ENCODE results near the gene DNAH3.
"Not testable (repeated sequence)": the region's sequence is repeated elsewhere in the genome, so short reads cannot be mapped to it uniquely, and the experiment has no call there.

Gene DNAH3, protein sequence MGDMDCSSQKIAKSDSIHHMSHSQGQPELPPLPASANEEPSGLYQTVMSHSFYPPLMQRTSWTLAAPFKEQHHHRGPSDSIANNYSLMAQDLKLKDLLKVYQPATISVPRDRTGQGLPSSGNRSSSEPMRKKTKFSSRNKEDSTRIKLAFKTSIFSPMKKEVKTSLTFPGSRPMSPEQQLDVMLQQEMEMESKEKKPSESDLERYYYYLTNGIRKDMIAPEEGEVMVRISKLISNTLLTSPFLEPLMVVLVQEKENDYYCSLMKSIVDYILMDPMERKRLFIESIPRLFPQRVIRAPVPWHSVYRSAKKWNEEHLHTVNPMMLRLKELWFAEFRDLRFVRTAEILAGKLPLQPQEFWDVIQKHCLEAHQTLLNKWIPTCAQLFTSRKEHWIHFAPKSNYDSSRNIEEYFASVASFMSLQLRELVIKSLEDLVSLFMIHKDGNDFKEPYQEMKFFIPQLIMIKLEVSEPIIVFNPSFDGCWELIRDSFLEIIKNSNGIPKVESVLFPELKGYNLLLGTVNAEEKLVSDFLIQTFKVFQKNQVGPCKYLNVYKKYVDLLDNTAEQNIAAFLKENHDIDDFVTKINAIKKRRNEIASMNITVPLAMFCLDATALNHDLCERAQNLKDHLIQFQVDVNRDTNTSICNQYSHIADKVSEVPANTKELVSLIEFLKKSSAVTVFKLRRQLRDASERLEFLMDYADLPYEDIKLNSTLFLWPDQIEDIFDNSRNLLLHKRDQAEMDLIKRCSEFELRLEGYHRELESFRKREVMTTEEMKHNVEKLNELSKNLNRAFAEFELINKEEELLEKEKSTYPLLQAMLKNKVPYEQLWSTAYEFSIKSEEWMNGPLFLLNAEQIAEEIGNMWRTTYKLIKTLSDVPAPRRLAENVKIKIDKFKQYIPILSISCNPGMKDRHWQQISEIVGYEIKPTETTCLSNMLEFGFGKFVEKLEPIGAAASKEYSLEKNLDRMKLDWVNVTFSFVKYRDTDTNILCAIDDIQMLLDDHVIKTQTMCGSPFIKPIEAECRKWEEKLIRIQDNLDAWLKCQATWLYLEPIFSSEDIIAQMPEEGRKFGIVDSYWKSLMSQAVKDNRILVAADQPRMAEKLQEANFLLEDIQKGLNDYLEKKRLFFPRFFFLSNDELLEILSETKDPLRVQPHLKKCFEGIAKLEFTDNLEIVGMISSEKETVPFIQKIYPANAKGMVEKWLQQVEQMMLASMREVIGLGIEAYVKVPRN (N-terminal part only)

DNA sequence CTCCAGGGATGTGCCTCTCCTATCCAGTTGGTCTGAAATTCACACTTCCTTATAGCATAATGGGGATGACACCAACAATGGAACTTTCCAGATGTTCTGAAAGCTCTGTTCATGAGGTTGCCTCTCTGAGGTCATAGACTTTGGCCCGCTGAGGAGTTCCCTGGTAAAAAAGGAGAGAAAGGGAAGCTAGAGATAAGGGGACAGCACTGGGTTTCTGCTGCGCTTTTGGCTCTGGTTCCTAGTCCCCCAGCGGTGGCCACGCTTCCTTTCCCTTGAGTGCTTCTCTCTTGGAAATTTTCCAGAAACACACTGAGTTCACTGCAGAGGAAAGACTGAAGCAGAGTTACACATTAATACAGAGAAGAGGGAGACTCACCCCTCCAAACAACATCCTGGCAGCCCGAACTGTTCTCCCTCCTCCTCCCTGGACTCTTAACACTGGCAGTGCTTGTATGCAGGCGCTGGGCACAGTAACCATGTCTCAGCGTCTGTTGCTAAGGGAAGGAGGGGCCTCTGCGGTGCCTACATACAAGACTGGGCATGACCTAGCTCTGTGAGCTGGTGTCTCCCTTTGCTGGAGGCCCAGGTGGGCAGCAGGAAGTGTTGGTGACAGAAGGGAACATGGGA is at the start of gene DNAH3:
Gene DNAH3, minus strand, starts transcription at position 472 of the 627 bp plus-strand sequence. CDS start 527 bp downstream, outside the sequence.
- no peak for DNase-seq

DNA sequence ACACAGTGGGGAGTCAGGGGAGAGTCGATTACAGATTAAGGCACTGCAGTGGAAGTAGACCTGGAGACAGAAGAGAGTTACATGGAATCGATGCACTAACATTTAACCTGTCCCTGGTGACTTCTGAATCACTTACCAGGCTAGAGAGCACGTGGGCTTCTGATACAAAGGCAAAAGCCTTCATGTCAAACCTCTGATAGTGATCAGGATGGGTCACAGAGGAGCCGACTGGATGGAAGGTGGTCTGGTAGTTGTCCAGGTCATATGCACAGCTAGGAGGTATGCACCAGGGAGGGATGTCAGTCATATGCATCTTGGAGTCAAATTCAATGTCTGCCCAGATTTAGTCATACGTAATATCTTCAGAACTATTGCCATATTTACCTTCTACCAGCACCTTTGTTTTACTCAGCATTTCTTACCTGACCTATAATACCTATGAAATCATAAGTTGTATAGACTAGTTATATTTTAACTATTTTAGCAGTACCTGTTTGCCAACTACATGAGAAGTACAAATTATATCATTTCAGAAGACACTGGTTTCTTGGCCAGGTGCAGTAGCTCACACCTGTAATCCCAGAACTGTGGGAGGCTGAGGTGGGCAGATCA is 49.1 kb upstream of the DNAH3 start:
- DNase-seq = no peak

DNA sequence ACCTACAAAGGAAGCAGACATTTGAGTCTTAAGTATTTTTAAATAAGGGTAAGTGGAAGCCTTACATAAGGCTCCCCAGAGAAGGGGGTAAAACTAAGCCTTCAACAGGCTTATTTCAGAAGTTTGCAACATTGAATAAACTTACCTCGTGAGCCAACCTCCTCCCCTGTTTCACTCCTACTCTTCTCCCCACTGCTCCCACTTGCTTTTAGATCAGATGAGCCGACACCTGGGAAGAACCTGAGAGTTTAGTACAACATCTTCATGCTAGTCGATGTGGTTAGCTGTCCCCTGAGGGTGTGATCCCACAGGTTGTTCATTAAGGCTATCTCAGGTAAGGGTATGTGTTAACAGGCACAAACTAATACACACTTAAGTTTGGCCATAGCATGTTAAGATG is 47.0 kb upstream of the DNAH3 start:
- DNase-seq = no peak

DNA sequence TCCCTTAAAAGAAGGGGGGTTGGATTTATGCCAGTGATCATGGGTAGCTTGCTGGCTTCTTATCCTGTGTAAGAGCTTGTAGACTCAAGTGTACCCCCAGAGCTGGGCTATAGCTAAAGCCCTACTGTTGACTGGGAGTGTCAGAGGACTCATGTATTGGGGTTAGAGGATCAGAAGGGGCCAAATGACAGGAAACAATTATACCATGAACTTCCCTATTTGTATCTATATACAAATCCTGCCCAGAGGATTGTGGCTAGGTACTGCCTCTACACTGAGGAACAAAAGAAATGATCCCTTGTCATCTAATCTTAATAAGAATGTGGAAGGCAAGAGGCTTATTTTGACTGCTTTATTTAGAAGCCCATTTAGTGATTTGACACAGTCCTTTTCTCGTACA is 46.5 kb upstream of the DNAH3 start:
- peak in 1 of 2 donors; percentile 27 for DNase-seq

DNA sequence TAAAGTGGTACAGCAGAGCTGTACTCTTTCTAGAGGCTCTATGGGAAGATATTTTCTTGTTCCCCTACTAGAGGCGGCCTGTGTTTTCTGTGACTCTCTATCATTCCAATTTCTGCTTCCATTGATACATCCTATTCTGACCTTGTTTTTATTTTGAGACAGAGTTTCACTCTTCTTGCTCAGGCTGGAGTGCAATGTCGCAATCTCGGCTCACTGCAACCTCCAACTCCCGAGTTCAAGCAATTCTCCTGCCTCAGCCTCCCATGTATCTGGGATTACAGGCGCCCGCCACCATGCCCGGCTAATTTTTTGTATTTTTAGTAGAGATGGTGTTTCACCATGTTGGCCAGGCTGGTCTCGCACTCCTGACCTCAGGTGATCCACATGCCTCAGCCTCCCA is 44.7 kb upstream of the DNAH3 start:
- DNase-seq = not testable (repeated sequence)

DNA sequence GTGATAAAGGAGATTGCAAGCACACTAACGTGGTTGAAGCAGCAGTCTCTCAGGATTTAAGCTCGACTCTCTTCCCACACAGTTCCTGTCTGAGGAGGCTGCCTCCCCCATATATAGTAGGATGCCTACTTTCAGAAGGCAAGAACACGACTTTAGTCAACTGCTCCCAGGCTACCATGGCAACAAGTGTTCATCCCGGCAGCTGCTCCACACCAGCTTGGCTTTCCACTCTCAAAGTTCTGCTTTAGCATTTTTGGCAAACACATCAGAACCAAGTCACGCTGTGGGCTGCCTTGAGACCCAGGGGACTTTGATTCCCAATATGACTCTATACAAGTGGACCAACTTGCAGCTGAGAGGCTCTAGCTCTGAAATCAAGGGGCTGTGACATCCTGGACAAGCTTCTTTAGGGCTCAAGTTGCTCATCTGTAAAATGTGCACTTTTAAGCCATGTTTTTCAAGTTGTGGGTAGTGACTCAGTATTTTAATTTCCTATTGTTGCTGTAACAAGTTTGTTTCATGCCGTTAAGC is 44.2 kb upstream of the DNAH3 start:
- no peak for DNase-seq

DNA sequence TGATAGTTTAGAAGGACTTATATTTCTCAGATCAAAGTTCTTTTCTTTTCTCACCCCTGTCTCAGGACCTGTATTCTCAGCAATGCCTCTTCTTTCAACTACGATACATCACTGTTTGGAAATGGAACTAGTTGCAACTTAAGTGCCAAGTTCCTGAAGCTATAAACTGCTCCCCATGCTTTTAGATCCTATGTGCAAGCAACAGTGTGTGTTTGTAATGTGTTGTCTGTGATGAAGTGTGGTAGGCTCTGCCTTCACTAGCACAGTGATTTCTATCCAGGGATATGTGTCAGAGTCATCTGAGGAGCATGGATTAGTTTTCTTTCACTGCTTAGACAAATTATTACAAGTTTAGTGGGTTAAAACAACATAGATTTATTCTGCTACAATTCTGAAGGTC is 42.3 kb upstream of the DNAH3 start:
- no peak for DNase-seq

DNA sequence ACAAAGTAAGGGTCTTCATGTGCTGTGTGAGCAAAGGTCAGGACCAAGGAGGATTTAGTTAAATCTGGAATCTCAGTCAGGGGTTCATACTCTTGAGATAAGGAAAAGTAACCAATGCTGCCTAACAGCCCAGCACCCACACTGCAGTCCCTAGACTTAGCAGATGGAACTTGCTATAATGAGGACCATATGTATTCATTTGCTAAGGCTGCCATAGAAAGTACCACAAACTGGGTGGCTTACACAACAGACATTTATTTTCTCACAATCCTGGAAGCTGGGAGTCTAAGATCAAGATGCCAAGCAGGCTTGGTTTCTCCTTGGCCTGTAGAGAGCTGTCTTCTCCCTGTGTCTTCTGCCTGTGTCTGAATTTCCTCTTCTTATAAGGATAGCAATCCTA is 40.0 kb upstream of the DNAH3 start:
- no peak for DNase-seq

DNA sequence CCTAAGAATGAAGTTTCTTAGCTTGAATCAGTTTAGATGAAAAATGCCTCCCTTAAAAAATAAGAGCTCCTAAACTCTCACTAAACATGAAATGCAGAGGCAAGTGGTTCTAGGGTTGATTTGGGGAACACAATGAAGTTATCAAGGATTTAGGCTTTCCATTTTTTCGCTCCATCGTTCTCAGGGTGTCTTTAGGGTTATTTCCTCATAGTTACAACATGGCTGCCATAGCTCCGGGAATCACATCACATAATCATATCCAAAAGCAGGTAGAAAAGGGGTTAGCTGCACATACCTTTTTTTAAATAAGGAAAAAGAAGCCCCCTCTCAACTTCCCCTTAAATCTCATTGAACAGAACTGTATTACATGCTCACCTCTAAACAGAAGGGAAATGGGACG is 39.4 kb upstream of the DNAH3 start:
- no peak for DNase-seq

DNA sequence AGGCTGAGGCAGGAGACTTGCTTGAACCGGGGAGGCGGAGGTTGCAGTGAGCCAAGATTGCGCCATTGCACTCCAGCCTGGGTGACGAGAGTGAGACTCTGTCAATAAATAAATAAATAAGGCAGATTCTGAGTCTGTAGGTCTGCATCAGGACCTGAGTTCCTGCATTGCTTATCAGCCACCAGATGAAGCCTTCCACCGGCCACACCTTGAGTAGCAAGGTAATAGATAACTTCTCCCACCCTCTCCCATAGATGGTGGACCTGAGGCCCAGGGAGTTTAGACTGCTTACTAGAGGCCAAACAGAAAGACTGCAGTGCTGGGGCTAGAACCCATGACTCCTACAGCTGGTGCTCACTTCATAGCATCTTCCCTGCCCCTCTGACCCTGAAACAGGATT is 38.7 kb upstream of the DNAH3 start:
- no peak for DNase-seq

DNA sequence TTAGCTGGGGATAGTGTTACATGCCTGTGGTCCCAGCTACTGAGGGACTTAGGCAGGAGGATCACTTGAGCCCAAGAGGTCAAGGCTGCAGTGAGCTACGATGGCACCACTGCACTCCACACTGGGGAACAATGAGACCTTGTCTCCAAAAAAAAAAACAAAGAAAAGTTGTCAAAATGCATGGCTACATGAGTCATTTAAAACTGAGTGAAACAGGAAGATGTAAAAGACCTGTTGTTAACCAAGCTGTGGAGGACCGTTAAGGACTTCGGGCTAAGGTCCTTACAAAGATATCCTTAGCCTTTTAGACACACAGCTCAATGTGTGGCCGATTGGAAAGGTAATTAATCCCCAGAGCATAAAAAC is 35.7 kb upstream of the DNAH3 start:
- DNase-seq = no peak

DNA sequence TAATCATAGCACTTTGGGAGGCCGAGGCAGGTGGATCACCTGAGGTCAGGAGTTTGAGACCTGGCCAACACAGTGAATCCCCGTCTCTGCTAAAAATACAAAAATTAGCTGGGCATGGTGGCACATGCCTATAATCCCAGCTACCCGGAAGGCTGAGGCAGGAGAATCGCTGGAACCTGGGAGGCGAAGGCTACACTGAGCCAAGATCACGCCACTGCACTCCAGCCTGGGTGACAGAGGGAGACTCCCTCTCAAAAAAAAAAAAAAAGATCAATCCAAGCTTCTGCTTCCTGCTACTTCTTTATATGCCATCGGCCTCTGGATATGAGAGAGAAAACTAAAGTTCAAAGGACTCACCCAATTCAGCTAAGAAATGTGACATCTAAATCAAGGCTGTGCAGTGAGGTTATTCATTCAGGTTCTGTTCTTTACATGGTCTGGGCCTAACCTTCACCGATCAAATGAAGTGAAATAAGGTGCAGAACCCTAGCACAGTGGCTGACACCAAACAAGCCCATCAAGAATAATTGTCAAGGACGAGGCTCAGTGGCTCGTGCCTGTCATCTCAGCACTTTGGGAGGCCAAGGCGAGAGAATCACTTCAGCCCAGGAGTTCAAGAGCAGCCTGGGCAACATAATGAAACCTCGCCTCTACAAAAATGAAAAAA is 35.1 kb upstream of the DNAH3 start:
- no peak for DNase-seq

DNA sequence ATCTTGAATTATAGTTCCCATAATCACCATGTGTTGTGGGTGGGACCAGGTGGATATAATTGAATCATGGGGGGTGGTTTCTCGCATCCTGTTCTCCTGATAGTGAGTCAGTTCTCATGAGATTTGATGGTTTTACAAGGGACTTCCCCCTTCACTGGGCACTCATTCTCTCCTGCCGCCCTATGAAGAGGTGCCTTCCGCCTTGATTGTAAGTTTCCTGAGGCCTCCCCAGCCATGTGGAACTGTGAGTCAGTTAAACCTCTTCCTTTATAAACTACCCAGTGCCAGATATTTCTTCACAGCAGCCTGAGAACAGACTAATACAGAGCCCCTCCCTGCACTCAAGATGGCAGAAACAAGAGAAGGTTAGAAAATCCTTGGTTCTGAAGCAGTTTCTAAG is 34.2 kb upstream of the DNAH3 start:
- no peak for DNase-seq

DNA sequence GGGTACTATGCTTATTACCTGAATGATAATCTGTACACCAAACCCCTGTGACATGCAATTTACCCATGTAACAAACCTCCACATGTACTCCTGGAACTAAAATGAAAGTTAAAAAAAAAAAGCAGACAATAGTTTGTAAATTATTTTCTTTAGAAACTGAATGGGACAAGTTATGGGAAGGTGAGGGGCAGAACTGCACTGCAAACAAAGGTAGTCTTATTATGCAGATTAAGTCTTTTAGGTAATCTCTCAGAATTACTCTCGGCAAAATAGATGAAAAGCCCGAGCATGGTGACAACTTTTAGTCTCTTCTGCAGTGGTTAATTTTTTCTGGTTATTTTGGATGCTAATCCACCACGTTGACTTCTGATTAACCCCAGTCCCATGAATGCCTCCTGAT is 33.3 kb upstream of the DNAH3 start:
- no peak for DNase-seq

DNA sequence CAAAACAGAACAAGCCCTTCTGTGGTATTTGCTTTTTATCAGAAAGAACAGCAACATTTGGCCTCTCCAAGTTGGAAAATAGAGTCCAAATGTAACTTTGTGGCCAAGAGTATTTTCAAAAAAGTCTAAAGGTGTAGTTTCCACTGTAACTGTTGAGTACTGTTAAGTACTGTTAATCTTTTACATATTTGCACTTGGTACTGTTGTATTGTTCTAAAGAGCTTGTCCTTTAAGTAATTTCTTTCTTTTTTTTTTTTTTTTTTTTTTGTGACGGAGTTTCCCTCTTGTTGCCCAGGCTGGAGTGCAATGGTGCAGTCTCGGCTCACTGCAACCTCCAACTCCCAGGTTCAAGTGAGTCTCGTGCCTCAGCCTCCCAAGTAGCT is 29.3 kb upstream of the DNAH3 start:
- DNase-seq = no peak

DNA sequence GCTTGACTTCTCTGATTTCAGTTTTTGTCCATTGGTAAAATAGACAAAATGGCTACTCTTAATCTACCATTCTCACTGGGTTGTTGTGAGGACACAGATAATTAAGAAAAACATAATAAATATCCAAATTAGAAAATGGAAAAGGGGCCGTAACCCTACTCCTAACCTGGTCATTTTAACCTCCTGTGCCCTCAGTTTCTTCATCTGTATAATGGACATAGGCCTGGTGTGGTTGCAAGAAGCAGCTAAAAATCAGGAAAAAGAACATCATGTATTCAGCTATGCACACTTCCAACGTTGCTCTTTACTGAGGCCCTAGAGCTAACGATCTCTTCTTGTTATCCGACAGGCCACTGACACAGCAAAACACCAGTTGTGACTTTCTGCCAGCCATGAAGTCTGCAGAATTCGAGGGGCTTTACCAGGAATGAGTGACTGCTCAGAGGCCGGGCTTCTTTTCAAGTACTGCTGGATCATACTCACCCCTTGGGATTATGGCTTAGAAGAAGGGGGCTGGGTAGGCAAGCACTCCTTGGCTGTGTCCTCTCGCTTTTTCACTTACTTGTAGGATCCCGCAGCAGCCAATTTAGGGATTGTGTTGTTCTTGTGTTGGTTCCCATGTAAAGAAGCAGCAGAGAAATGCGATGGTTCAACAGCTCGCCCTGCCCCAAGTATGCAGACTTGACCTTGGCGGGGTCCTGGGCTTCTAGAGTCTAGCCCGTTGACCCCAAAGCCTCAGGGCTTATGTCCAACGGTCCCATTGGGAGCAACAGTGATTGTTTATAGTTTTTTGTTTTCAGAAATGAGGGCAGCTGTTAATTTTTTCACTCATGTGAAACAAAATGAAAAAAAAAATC is 28.7 kb upstream of the DNAH3 start:
- DNase-seq = no peak

DNA sequence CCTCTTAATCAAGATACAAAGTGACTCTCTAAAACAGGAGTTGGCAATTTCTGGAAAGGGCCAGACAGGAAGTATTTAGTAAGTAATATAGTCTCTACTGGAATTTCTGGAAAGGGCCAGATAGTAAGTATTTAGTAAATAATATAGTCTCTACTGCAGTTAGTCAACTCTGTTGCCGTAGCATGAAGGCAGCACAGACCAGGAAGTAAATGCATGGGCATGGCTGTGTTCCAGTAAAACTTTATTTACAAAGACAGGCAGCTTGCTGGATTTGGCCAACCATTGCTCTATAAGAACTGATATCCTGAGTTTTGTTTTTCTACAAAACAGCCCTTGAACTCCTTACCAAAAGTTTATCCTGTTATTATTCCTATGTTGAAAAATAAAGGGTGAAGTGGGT is 24.8 kb upstream of the DNAH3 start:
- no peak for DNase-seq

DNA sequence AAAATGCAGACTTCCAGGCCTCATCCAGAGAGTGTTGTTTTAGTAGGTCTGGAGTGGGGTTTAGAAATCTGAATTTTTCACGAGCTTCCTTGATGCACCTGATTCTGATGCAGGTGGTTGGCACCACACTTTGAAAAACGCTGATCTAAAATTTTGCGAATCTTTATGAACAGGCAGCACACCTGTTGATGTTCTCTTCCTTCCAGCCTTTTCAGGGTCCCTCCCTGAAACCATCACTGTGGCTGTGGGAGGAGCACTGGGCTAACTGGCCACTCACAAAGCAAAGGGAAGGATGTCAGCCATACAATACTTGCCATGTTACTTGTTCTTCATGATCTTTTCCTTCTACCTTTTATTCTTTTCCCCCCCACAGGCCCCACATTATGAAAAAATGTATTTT is 22.0 kb upstream of the DNAH3 start:
- no peak for DNase-seq

DNA sequence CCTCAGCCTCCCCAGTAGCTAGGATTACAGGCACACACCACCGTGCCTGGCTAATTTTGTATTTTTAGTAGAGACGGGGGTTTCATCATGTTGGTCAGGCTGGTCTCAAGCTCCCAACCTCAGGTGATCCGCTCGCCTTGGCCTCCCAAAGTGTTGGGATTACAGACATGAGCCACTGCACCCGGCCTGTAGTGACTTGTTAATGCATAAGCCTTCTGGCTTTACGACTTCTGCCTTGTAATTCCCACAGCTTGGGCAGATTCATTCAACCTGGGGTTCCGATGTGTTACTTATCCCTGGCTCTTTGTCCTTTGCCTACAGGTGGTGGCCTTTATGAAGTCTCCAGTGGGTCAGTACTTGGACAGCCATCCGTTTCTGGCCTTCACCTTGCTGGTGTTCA is 19.5 kb upstream of the DNAH3 start:
- not testable (repeated sequence) for DNase-seq

DNA sequence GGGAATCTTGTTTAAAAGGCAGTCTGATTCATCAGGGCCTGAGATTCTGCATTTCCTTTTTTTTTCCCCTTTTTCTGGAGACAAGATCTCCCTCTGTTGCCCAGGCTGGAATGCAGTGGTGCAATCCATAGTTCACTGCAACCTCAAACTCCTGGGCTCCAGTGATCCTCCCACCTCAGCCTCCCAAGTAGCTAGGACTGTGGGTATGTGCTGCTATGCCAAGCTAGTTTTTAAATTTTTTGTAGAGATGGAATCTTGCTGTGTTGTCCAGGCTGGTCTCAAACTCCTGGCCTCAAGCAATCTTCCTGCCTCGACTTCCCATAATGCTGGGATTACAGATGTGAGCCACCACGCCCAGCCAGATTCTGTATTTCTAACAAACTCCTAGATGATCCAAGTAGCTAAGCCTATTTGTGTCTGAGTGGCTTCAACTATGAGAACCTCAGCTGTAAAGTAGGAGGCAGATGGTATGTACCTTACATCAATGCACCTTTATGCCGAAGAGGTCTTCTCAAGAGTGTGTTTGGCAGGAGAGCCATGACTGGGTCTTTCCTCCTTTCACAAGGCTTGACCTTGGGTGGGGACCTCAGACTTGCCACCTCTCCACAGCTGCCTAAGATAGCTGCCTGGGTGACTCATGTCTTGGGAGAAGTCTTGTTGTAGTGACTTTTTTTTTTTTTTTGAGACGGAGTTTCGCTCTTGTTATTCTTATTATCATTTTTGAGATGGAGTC is 18.8 kb upstream of the DNAH3 start:
- no peak for DNase-seq
